Activated CD4-positive, alpha-beta T cell treated with anti-CD3 and anti-CD28 coated beads for 1 hour (primary cell): ENCODE measurements around the gene SBF2.
A peak's percentile ranks its signal among the peaks of the same experiment; 100 is the strongest.

Source experiments
- DNase-seq: peaks from one replicate; pipeline ENCODE4 v3.0.0-alpha.2; 2020

Gene SBF2

DNA sequence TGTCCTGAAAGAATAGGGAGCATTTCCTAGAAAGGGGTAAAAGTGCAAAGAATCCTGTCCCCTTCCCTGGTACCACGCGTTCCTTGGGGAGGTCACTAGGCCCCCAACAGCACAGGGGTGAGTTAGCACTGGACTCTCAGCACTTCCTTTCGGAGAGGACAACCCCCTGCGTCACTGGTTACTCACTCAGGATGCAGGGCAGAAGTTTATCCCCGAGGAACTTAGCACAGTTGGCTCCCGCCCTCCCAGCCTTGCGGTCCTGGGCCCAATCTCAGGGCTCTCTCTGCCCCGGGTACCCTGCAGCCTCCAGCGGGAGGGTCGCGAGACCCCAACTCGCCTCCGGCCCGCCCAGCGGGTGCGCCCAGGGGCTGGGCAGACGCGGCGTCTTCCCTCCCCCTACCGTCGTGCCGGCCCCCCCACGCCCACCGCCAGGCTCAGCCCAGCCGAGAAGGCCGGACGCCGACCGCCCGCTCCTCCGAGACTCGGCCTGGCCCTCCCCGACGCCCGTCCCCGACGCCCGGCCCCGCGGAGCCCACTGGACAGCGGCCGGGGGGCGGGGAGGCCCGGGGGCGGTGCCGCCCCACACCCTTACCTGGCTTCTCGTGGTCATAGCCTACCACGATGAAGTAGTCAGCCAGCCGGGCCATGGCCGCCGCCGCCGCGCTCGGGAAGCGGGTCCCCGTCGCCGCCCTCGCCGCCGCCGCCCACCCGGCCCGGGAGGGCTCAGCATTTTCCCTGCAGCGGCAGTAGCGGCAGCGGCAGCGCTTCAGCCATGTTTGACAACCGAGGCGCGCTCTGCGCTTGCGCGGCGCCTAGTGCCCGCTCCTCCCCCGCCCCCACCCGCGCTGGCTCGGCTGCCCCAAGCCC is at the start of gene SBF2:
SBF2 (minus strand) TSS at position 797 of the 867 bp plus-strand sequence; CDS start at position 647, 150 bp downstream.
- DNase-seq: peak; percentile 70

DNA sequence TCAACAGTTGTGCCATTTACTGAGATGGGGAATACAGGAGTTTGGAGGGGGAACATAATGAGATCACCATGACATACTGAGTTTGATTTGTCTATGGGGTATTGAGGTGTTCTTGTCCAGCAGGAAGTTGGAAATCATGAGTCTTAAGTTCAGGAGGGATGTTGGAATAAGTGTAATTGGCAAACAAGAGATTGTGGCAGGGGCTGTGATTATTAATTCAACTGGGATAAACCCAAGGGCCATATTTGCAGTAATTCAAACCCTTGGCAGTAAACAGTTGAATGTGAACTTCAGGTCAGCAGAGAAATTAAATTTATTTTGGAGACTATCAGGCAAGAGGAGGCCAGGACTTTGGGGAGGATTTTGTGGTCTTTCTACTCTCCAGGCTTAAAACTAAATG is 44.3 kb upstream of the SBF2 start:
- DNase-seq: no peak

DNA sequence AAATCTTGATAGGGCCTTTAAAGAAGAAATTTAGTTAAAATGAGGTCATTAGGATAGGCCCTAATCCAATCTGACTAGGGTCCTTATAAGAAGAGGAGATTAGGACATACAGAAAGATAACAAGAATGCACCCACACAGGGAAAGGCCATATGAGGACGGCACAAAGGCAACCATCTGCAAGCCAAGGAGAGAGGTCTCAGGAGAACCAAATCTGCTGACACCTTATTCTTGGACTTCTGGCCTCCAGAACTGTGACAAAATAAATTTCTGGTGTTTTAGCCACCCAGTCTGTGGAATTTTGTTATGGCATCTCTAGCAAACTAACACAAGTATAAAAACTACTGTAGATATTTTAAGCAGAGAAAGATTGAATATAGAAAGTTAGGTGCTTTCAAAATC is 39.5 kb upstream of the SBF2 start:
- DNase-seq: no peak

DNA sequence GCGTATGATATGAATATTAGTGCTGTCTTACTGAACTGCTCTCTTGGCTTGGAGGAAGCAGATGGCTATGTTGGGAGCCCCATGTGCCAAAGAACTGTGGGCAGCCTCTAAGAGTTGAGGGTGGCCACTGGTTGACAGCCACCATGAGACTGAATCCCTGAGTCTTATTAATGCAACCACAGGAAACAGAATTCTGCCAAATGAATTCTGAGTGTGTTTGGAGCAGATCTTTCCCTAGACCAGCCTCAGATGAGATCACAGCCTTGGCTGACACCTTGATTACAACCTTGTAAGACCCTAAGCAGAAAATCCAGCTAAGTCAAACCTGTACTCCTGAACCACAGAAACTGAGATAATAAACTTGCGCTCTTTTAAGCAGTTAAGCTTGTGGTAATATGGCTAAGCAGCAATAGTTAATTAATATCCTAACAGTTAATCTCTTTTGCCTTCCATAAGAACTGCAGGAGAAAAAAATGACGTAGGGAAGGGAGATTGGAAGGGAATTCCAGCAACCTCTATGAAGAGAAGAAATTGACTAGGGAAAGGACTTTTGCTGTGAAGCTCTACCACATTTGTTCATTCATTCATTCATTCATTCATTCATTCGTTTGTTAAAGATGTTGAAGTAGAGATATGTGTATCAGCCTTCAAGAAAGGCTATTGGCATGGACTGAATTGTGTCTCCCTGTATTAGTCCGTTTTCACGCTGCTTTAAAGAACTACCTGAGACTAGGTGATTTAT is 37.7 kb upstream of the SBF2 start:
- no peak for DNase-seq

DNA sequence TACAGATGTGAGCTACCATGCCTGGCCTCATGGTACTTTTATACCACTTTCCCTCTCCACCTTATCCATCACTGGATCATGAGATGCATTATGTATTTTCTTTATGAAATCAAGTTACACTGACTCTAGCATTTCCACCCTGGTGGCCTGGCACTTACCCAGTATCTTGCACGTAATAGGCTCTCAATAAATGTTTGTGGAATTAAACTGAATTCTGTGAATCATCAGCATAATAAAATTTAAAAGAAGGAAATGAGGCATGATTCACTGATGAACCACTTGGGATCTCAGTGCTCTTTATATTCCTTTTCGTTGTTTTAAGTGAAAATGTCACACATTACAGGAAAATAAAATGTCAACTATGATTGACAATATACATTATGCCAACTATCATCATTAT is 35.9 kb upstream of the SBF2 start:
- no peak for DNase-seq

DNA sequence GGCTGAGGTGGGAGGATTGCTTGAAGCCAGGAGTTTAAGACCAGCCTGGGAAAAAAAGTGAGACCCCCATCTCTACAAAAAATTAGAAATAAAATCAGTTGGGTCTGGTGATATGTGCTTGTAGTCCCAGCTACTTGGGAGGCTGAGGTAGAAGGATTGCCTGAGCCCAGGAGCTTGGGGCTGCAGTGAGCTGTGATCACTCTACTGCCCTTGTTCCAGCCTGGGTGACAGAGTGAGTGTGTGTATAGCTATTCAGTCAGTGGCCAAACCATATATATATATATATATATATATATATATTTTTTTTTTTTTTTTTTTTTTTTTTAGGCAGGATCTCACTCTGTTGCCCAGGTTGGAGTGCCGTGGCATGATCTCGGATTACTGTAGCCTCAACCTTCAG is 35.3 kb upstream of the SBF2 start:
- no peak for DNase-seq

GRCh38 chr11:10328314-10329098 is 34.5 kb upstream of the SBF2 start:
- DNase-seq: no peak

DNA sequence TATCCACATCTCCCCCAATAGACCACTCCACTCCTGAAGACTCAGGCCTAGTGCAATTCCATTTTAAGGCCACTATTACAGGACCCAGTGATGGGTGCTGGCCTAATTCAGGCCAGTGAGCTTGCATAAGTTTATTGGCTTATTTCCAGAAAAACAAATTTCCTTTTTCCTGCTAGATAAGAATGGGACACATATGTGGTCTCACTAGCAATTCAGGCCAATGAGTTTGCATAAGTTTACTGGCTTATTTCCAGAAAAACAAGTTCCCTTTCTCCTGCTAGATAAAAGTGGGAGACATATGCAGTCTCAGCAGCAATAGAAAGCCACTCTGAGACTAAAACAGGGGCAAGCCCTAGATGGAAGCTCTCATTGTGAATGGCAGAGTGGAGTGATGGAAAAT is 33.2 kb upstream of the SBF2 start:
- no peak for DNase-seq

- no peak for DNase-seq
These were observed 32.3 kb upstream of the SBF2 start for GRCh38 chr11:10326012-10326964.

GRCh38 chr11:10325277-10326011 is 31.4 kb upstream of the SBF2 start:
- no peak for DNase-seq

- DNase-seq: no peak
These were observed 30.5 kb upstream of the SBF2 start for GRCh38 chr11:10324474-10324873.

- DNase-seq: no peak
These were observed 29.8 kb upstream of the SBF2 start for GRCh38 chr11:10323793-10324170.

- peak; percentile 37 for DNase-seq
These were observed 29.1 kb upstream of the SBF2 start for GRCh38 chr11:10322830-10323792.

- DNase-seq: no peak
These were observed 28.4 kb upstream of the SBF2 start for GRCh38 chr11:10322401-10322800.

DNA sequence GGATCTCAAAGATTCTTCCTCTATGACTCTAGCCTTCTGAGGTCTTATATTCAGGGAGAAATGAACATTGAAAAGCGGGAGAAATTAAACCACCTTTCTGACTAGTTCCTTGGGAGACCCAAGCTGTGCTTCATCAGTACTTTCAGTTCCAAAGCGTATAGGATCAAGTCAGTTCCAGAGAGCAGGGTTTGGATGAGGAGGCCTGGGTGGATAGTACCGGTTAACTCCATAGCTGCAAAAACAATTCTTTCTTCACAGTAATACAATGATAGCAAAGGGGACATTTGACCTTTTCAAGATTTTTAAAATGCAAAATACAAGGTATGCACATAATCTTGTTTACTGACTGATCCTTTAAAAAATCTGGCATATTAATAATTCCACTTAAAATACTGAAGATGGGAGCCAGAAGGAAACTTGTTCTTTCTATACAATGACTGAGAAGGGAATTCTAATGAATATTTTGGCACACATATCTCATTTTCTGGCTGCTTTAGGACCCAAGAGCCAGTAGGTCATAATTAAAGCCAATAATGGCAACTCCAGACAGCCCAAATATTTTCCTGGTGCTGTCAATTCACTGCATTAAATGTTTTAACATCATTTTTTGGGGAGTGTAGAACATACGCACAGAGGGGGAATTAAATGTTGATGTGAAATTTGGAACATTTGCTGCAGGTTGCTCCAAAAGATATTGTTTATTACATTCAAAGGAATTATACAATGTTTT is 26.9 kb upstream of the SBF2 start:
- DNase-seq: no peak

GRCh38 chr11:10319702-10320558 is 25.9 kb upstream of the SBF2 start:
- no peak for DNase-seq

DNA sequence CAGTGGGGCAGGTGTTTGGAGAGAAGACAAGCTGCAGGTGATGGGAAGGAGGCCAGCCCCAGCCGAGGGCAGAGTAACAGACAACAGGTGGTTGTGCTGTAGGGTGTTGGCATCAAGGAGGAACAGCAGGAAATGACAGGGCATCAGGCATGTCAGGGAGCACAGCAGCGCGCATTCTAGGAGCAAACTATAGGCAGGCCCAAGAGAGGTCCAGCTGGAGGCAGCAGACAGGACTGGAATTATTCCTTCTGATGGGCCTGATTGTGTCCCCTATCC is 24.4 kb upstream of the SBF2 start:
- no peak for DNase-seq

DNA sequence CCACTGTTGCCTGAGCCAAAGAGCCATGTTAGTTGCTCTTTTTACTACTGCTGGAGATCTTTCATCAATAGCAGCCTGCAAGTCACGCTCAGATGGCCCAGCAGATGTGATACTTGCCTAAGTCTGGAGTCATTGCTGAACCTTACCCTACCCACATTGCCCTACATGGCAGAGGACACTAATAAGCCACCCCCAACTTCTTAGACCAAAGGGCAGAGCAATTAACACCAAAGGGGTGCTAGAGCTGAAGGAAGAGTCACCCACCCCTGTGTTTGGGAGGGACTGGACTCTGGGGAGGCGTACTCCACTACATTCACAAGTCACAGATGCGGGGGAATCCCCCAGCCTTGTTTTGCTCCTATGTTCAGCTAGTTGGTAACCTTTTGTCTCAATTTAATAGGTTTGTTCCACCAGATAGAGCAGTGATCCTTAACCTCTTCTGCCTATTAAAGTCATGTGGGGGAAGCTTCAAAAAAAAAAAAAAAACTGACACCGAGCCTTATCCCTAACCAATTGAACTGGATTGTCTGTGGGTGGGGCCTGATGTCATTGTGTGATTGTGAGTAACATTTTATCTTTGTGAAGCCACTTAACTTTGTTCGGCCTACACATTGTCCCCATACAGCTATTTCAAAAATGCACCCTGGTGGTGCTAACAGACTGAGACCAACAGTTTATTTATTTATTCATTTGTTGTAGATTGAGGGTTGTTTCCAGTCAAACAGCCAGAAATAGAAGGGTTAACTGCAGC is 23.9 kb upstream of the SBF2 start:
- DNase-seq: no peak
